GM23248 (cell line): Measurements from ENCODE around the gene CPN2.

ENCODE experiments used
- EZH2 ChIP-seq: fragments of 200-600 bp; sonication (generic); IDR thresholded peaks from 2 replicates; pipeline ENCODE4 v1.6.1; 2018; ENCODE audit warnings: antibody characterized with exemption, mild to moderate bottlenecking; ENCODE audit not compliant: insufficient read depth, poor library complexity, severe bottlenecking
- EZH2phosphoT487 ChIP-seq: fragments of 200-600 bp; sonication (generic); IDR thresholded peaks from 2 replicates; pipeline ENCODE4 v1.6.1; 2018; ENCODE audit warnings: antibody characterized with exemption, moderate library complexity, mild to moderate bottlenecking, low read depth; ENCODE audit not compliant: insufficient read depth

DNA sequence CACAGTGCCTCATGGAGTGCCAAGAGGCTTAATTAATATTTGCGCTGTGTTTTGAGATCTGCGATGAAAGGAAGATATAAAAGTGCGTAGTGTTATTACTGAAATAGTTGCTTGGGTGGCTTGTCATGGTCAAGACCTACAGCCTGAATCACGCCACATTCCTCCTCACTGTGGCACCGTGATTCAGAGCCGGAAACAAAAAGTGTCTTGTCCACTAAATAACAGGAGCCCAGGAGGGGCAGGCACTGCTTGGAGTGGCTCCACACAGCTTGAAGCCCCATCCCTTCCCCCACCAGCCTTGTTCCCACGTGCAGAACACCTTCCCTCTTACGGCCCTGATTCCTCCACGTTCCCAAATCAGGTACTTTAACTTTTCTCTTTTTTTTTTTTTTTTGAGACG lies 19.6 kb upstream of the CPN2 start:
- TF ChIP-seq EZH2, result no peak
- no peak for TF ChIP-seq EZH2phosphoT487
